HG03378 (cell line): ENCODE measurements around the gene HTD2.
"Not testable (repeated sequence)": the region's sequence is repeated elsewhere in the genome, so short reads cannot be mapped to it uniquely, and the experiment has no call there.

ENCODE experiments used
- ATAC-seq: cut with Tn5 transposase; IDR thresholded peaks from one replicate; pipeline ENCODE4 v1.9.1; 2021; ENCODE audit warnings: mild to moderate bottlenecking, moderate library complexity; ENCODE audit not compliant: unreplicated experiment

HTD2 gene

GRCh38 chr3:58305882-58306711 lies at the start of gene HTD2, which contains the start of gene RPP14:
TSS of gene HTD2 (plus strand) at chr3:58306520. CDS start at chr3:58317614, 11,094 bp downstream.
TSS of gene RPP14 (plus strand) at chr3:58306245. CDS start at chr3:58310330, 4,085 bp downstream.
- ATAC-seq: peak; percentile 86

GRCh38 chr3:58258392-58259055 lies 47.8 kb upstream of the HTD2 start:
- no peak for ATAC-seq

GRCh38 chr3:58260261-58260731 lies 46.0 kb upstream of the HTD2 start:
- ATAC-seq: no peak

GRCh38 chr3:58260733-58261132 lies 45.6 kb upstream of the HTD2 start:
- no peak for ATAC-seq

GRCh38 chr3:58261954-58262666 lies 44.2 kb upstream of the HTD2 start:
- ATAC-seq: peak; percentile 65

GRCh38 chr3:58266577-58266976 lies 39.7 kb upstream of the HTD2 start:
- ATAC-seq: no peak

GRCh38 chr3:58267543-58267942 lies 38.8 kb upstream of the HTD2 start:
- not testable (repeated sequence) for ATAC-seq

- no peak for ATAC-seq
These were observed 37.0 kb upstream of the HTD2 start for GRCh38 chr3:58269356-58269755.

- no peak for ATAC-seq
These were observed 35.8 kb upstream of the HTD2 start for GRCh38 chr3:58270485-58270884.

GRCh38 chr3:58271901-58272501 lies 34.3 kb upstream of the HTD2 start:
- ATAC-seq: no peak

- ATAC-seq: no peak
These were observed 33.4 kb upstream of the HTD2 start for GRCh38 chr3:58272891-58273290.

GRCh38 chr3:58273362-58273761 lies 33.0 kb upstream of the HTD2 start:
- not testable (repeated sequence) for ATAC-seq

GRCh38 chr3:58274027-58274614 lies 32.2 kb upstream of the HTD2 start:
- no peak for ATAC-seq

- no peak for ATAC-seq
These were observed 25.3 kb upstream of the HTD2 start for GRCh38 chr3:58281069-58281468.

- ATAC-seq: no peak
These were observed 21.0 kb upstream of the HTD2 start for GRCh38 chr3:58285334-58285733.

- ATAC-seq: no peak
These were observed 19.0 kb upstream of the HTD2 start for GRCh38 chr3:58287354-58287753.

GRCh38 chr3:58288011-58288728 lies 18.1 kb upstream of the HTD2 start:
- no peak for ATAC-seq

- ATAC-seq: not testable (repeated sequence)
These were observed 17.2 kb upstream of the HTD2 start for GRCh38 chr3:58288964-58289613.

- not testable (repeated sequence) for ATAC-seq
These were observed 15.9 kb upstream of the HTD2 start for GRCh38 chr3:58290446-58290845.
